GM19035 (cell line): Measurements from ENCODE around the gene ARHGDIA.

Experiments used
- ATAC-seq: cut with Tn5 transposase; IDR thresholded peaks from one replicate; pipeline ENCODE4 v1.9.1; 2021; ENCODE audit not compliant: unreplicated experiment

ARHGDIA gene

DNA sequence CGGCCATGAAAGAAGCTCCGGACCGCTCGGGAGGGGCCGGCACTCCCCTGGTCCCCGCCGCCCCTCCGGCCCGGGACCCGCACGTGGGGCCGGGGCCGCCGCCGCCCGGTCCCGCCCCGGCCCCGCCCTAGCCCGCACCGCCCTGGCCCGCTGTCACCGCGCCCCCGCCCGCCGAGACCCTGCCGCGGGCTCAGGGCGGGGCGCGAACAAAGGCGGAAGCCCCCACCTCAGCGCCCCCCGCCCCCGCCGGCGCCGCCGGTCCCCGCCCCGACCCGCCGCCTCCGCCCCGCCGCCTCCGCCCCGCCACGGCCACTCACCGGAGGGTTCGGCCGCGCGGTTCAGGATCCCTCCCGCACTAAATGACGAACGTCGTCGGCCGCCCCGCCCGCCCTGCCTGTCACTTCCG is at the start of gene ARHGDIA:
Gene ARHGDIA, minus strand, starts transcription at position 357 of the 406 bp plus-strand sequence. CDS start 1,407 bp downstream, outside the sequence.
- ATAC-seq = peak; percentile 52

DNA sequence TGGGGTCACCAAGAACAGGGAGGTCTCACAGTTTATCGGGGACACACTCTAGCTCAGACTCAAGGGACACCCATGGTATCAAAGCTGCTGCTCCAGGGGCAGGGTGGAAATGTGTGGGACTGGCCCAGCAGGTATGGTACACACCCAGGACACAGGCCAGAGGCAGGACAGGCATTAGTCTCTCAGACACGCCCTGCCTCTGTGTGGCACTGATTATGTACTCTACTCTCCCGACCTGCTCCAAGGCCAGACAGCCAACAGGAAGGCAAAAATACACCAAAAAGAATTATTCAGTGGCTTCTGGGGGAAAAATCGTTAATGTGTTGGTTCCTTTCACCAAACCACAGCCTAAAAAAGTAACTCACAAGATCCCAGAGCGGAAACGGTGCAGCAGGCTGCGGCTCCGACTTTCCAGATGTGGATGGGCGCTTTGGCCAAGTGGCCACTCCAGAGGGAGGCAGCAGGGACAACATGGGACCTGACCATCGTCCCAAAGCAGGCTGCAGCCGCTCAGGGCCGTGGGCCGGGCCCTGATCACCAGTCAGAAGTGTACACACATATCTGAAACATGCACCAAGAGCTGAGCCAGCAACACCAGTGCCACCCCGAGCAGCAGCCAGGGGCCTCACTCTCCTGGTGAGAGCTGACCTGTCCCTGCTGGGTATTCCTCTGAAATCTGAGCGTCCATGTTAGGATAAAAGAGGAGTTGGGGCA is 47.9 kb upstream of the ARHGDIA start:
- ATAC-seq = no peak

GRCh38 chr17:81918333-81918669 is 47.2 kb upstream of the ARHGDIA start:
- ATAC-seq = peak; percentile 12

DNA sequence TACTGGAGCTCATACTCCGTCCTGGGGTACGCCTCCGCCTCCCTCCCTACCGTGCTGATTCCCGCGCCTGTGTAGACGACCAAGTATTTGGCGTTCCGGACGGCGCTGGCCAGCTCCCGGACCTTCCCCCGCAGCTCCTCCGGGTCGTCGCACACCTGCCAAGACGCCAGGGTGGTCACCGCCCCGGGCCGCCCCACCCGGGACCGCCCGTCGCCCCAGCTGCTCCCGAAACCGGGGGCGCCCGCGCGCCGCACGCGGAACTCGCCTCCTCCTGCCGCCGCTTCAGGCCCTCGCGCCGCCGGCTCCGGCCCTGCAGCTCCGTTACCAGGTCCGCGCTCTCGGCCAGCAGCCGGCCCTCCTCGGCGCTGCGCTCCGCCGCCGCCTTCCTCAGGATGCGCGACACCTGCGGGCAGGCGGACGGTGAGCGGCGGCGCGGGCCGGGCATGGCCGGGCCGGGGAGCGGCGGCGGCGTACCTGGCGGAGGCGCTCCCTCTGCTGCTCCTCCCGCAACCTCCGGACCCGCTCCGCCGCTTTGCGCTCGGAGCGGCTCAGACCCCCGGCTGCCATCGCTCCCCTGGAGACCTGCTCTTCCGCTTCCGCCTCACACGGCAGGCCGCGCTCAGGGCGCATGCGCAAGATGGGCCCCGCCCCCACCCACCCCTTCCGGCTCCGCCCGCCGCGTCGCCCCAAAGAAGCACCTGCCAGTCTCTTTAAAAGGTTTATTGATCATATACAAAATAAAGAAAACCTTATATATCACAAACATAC is 46.6 kb upstream of the ARHGDIA start, which contains the start of gene SIRT7:
Gene SIRT7, minus strand, starts transcription at position 612 of the 768 bp plus-strand sequence. Its CDS starts 45 bp downstream, at position 567.
- peak; percentile 74 for ATAC-seq

GRCh38 chr17:81916234-81917001 is 45.3 kb upstream of the ARHGDIA start:
- no peak for ATAC-seq

GRCh38 chr17:81915331-81915730 is 44.2 kb upstream of the ARHGDIA start:
- ATAC-seq = no peak

DNA sequence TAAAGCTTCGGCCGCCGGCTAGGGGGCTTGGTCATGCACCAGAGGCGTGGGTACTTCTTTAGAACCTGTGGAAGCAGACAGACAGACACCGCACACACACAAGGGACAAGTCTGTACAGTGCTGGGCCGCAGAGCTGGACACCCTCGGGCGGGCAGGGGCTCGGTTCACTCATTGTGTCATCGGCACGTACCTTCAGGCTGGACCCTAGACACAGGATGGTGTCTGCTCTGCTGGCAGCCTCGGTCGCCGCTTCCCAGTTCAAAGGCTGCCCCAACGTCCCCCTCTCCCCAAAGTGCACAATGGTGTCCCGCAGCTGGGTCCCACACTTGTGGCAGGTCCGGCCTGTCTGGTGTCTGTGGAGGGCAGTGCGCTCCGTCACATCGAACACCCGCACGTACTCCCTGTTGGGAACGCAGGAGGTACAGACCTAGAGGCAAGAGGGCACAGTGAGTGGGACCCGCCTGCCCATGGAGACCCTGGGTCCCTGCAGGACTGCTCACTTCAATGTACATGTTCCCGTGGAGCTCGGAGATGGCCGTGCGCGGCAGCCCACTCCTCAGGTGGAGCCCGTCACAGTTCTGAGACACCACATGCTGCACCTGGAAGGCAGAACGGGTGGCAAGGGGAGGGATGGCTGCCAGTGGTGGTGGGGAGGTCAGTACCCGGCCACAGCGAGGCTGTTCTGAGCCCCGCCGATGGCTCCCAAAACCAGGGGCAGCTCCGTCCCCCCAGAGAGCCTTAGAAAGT is 43.1 kb upstream of the ARHGDIA start:
- ATAC-seq = no peak

DNA sequence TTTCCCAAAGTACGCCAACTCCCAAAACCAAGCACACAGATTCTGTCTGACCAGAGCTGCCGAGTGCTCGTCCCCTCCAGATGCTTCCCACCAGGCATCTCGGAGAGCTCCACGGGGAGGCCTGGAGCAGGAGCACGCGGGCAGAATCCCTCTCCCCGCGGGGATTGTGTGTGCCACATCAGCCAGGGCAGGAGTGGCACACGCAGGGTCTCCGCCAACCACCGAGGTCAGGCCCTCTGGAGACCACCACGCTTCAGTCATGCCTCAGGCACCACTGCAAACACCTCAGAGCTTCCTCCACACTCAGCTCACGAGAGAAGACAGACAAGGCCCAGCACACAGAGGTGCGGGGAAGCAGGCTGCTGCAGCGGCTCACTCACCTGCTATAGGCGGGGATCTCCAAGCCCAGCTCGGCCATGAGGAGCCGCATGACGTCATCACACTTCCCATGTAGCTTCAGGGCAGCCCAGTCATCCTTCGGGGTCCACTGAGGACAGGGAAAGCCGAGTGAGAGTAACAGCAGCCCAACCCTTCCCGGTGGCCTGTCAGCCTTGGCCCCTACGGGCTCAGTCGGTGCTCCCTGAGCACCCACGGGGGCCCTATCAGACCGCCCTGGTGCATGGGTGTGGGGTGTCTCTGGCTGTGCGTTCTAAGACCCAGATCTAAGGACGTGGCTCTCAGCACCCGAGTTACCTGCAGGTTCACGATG is 42.4 kb upstream of the ARHGDIA start:
- no peak for ATAC-seq

- no peak for ATAC-seq
Observed at GRCh38 chr17:81912441-81913309, 41.5 kb upstream of the ARHGDIA start.

- ATAC-seq = no peak
Observed at GRCh38 chr17:81911969-81912368, 40.8 kb upstream of the ARHGDIA start.

DNA sequence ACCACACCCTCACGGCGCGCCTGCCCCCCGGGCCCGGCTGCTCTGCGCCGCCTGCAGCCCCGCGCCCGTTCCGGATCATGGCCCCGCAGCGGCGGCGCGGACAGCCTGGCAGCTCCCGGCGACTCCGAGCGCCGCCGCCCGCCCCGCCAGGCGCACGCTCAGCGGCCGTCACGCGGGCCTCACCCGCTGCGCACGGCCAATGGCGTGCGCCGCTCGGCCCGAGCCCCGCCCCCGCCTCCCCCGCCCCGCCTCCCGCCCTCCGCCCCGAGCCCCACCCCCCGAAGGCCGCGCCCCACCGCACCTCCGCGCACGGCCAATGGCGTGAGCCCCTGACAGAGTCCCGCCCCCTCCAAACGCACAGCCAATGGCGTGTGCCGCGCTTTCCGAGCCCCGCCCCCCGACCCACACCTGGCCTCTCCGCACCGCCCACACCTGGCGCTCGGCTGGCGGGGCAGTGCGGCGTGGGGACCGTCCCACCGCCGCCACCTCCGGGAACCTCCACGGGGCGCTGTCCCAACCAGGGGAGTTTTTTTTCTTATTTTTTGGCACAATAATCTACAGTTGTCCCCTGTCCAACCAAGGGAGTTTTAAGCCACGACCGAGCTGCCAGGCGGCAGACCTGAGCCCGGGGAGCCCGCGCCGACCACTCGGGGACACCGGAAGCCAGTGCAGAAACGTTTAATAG is 40.3 kb upstream of the ARHGDIA start, which contains the start of gene PCYT2:
Gene PCYT2, minus strand, starts transcription at position 123 of the 685 bp plus-strand sequence. Its CDS starts 44 bp downstream, at position 79.
- peak; percentile 70 for ATAC-seq

- ATAC-seq = peak; percentile 34
Observed at GRCh38 chr17:81910840-81911276, 39.7 kb upstream of the ARHGDIA start.

GRCh38 chr17:81909966-81910839 is 39.1 kb upstream of the ARHGDIA start:
- no peak for ATAC-seq

DNA sequence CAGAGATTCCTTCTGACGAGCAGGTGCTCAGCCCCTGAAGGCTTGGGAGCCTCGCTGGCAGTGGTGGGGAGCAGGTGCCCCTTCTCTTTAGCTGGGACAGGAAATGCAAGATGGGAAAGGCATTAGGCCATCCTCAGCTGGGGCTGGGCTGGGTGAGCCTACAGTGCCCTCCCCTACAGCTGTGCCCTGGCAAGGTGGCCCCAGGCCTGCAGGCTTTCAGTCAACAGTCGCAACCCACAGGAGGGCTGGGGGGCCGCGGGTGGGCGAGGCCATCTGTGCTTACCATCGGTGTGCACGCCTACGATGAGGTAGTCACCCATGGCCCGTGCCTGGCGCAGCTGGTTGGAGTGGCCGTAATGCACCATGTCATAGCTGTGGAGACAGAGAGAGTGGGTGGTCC is 38.1 kb upstream of the ARHGDIA start:
- ATAC-seq = no peak

DNA sequence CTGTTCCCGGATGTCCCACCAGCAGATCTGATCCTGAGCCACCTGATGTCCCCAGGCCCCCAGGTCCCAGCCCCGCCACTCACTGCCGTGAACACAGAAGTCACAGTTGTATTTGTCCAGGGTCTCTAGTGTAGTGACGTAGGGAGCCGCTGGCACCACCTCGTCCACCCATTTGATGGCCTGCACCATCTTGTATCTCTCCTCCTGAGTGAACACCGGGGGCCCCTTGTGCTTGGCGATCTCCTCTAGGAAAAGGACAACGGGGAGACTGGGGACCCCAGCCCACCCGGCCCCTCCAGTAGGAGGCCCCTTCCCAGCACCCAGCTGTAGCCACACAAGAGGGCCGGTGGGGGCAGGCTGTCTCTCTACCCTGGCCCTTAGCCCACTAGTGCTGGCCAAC is 37.7 kb upstream of the ARHGDIA start:
- ATAC-seq = no peak

DNA sequence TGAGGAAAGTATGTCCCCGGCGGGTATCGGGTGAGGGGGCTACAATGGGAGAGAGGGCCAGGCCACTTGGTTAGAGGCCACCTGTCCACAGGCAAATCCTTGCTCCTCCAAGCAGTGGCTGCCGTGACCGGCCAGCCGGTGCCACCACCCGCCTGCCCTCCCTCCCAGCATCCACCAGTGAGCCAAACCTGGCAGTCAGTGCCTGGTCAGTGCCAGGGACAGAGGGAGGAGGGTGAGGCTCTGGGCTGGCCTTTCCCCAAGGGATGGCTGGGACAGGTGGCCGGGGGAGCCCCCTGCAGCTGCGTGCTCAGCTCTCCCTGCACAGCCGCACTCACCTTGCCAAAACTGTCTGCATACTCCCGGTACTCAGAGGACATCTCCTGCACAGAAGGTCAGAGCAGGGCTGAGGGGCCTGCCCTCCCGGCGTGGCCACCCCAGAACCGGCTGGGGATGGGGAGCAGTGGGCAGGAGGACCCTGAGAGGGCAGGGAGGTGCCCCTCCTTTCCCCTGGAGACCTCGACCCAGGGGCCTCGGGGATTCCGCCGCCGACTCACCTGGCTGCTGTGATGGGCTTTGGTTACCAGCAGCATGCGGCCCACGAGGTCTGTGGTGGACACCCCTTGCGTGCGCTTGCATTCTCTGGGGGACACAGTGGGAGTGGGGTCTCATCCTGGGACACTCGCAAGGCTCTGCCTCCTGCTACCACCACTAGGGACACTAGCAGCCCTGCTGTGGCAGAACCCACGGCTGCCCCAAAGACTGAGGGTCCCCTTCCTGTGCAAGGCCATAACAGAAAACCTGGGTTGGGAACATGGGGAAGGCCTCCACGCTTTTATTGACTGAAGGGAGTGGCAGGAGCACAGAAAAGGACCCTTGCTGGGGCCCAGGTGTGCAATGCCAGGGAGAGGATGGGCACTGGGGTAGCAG is 36.3 kb upstream of the ARHGDIA start:
- ATAC-seq = no peak
